Parathyroid adenoma (tissue), 2 donors: Measurements from ENCODE around the gene CSNK2A1.

Experiments used
- H2AFZ ChIP-seq: fragments of 300-600 bp; sonication (generic); one replicate; pipeline ENCODE4 v1.7.0; 2017; ENCODE audit warnings: antibody characterized with exemption, mild to moderate bottlenecking
- H3K27ac ChIP-seq: fragments of 300-600 bp; sonication (generic); one replicate; pipeline ENCODE4 v1.7.0; 2017
- H3K27me3 ChIP-seq: fragments of 300-600 bp; sonication (generic); one replicate; pipeline ENCODE4 v1.7.0; 2017; ENCODE audit warnings: low read length; ENCODE audit not compliant: control insufficient read depth, insufficient read depth
- H3K36me3 ChIP-seq: fragments of 300-600 bp; sonication (generic); one replicate; pipeline ENCODE4 v1.7.0; 2017; ENCODE audit warnings: low read length; ENCODE audit not compliant: control insufficient read depth, insufficient read depth
- H3K4me1 ChIP-seq: fragments of 300-600 bp; sonication (generic); one replicate; pipeline ENCODE4 v1.7.0; 2017; ENCODE audit warnings: control low read depth
- H3K4me2 ChIP-seq: fragments of 300-600 bp; sonication (generic); one replicate; pipeline ENCODE4 v1.7.0; 2017; ENCODE audit warnings: low read length
- H3K4me3 ChIP-seq: fragments of 300-600 bp; sonication (generic); one replicate; pipeline ENCODE4 v1.7.0; 2017; ENCODE audit warnings: low read depth, low read length
- H3K79me2 ChIP-seq: fragments of 300-600 bp; sonication (generic); one replicate; pipeline ENCODE4 v1.7.0; 2017; ENCODE audit warnings: control low read depth
- H3K9ac ChIP-seq: fragments of 300-600 bp; sonication (generic); one replicate; pipeline ENCODE4 v1.7.0; 2017; ENCODE audit warnings: mild to moderate bottlenecking
- H3K9me3 ChIP-seq: fragments of 300-600 bp; sonication (generic); one replicate; pipeline ENCODE4 v1.7.0; 2017; ENCODE audit warnings: low read length; ENCODE audit not compliant: control insufficient read depth
- TF ChIP-seq, protein P1 (sequence below): fragments of 300-600 bp; sonication (generic); IDR thresholded peaks from one replicate; pipeline ENCODE4 v1.7.0; 2017; ENCODE audit warnings: antibody characterized with exemption, mild to moderate bottlenecking
- donor health status: primary hyperparathyroidism.

The CSNK2A1 gene

DNA sequence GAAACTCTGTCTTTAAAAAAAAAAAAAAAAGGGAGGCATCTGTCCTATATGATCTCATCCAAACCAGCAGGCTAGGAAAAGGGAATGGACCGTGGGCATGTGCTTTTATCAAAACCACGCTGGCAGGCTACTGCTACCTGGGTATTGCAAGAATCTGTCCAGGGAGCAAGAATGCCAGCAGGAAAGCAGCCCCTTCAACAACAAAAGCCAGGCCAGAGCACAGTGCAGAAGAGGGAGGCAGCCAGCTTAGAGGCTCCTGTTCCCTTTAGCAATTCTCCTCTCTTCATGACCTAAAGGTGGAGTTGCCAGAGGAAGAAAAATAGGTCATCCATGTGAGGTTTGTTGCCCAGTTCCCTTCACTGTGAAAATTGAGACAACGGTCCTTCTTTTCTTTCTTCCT lies 99.5 kb downstream of the CSNK2A1 start:
- H3K27me3 ChIP-seq, result no peaks in the 10 kb centered on the region
- H3K4me1 ChIP-seq, result no peaks in the 10 kb centered on the region
- H3K27ac ChIP-seq, result no peak overlapping the region
- H3K9me3 ChIP-seq, result no peaks in the 10 kb centered on the region
- no peak overlapping the region for H3K9ac ChIP-seq
- H3K4me2 ChIP-seq, result no peak overlapping the region
- no peaks in the 10 kb centered on the region for H3K36me3 ChIP-seq
- TF ChIP-seq, protein P1, sequence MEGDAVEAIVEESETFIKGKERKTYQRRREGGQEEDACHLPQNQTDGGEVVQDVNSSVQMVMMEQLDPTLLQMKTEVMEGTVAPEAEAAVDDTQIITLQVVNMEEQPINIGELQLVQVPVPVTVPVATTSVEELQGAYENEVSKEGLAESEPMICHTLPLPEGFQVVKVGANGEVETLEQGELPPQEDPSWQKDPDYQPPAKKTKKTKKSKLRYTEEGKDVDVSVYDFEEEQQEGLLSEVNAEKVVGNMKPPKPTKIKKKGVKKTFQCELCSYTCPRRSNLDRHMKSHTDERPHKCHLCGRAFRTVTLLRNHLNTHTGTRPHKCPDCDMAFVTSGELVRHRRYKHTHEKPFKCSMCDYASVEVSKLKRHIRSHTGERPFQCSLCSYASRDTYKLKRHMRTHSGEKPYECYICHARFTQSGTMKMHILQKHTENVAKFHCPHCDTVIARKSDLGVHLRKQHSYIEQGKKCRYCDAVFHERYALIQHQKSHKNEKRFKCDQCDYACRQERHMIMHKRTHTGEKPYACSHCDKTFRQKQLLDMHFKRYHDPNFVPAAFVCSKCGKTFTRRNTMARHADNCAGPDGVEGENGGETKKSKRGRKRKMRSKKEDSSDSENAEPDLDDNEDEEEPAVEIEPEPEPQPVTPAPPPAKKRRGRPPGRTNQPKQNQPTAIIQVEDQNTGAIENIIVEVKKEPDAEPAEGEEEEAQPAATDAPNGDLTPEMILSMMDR, result no peak
- H3K4me3 ChIP-seq, result no peak overlapping the region
- no peak overlapping the region for H2AFZ ChIP-seq
- H3K79me2 ChIP-seq, result peaks cover 8% of the 10 kb centered on the region

DNA sequence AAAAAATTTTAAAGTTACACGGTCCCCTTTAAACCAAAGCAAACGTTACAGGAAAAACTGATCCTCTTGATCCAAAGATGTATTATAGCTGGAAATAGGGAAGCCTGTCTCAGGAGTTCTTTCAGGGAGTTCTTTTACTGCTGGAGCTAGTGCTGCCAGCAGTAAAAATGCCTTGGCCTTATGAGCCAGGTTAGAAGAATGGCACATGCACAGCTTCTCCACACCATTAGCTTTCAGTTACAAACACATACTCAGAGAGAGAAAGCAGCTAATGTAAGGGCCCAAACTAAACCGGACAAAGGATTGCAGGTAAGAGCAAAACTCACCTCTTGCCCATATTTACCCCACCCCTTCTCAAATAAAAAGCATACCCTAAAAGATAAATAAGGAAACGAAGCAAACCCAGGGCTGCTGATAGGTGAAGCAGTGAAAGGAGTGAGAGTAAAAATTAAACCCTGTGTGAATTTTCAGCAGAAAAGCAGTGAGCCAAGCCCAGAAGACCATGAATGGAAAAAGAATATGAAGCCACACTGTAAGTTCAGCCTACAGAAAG lies 100.3 kb downstream of the CSNK2A1 start:
- Histone ChIP-seq H3K9me3 (no peaks in the 10 kb centered on the region), H3K4me3 (no peak overlapping the region), H3K27me3 (no peaks in the 10 kb centered on the region), H3K36me3 (no peaks in the 10 kb centered on the region), H3K9ac (no peak overlapping the region), H3K79me2 (peaks cover 8% of the 10 kb centered on the region), H3K27ac (no peak overlapping the region), H2AFZ (no peak overlapping the region), H3K4me2 (no peak overlapping the region), H3K4me1 (no peaks in the 10 kb centered on the region)
- TF ChIP-seq, protein P1, result no peak

DNA sequence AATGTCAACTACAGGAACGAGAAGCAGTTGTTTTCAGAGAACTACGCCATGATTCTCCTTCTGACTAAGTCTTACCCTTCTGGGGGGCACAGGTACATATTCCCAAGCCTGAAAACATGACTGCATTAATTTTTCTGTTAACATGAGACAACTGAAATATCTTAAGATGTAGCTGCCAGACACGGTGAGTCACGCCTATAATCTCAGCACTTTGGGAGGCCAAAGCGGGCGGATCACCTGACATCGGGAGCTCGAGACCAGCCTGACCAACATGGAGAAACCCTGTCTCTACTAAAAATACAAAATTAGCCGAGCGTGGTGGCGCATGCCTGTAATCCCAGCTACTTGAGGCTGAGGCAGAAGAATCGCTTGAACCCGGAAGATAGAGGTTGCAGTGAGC lies 103.0 kb downstream of the CSNK2A1 start:
- Histone ChIP-seq H3K4me2 (no peak overlapping the region), H3K79me2 (peaks cover 4% of the 10 kb centered on the region), H3K9ac (no peak overlapping the region), H3K36me3 (no peaks in the 10 kb centered on the region), H3K9me3 (no peaks in the 10 kb centered on the region), H3K27me3 (no peaks in the 10 kb centered on the region), H3K4me1 (no peaks in the 10 kb centered on the region), H3K27ac (no peak overlapping the region), H3K4me3 (no peak overlapping the region), H2AFZ (no peak overlapping the region)
- TF ChIP-seq, protein P1, result no peak

DNA sequence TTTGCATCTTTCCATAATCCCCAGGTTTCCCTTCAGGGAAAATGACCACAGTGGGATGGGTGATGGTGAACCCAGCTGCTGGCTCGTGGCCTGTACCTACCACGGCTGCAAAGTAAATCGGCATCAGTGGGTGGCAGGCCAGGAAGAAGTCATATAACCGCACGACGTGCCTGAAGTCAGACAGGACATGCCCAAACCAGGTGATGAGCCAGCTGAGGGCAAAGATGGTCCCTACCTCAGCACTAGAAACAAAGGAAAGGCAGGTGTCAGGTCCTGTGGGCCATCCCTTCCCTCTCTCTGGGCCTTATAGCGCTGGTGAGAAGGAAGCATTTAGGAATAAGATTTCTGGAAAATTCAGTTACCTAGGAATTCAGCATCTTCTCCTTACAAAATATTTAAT lies 103.4 kb downstream of the CSNK2A1 start:
- Histone ChIP-seq H3K27me3 (no peaks in the 10 kb centered on the region), H3K27ac (no peak overlapping the region), H2AFZ (no peak overlapping the region), H3K4me1 (no peaks in the 10 kb centered on the region), H3K9ac (no peak overlapping the region), H3K79me2 (peaks cover 4% of the 10 kb centered on the region), H3K36me3 (no peaks in the 10 kb centered on the region), H3K4me3 (no peak overlapping the region), H3K9me3 (no peaks in the 10 kb centered on the region), H3K4me2 (no peak overlapping the region)
- TF ChIP-seq, protein P1, result no peak
